GM10847 (cell line): ENCODE measurements around the gene MPND.

Experiments
- POLR2A ChIP-seq: IDR thresholded peaks from 2 replicates; pipeline ENCODE4 v1.6.1; 2011; ENCODE audit not compliant: insufficient read length; ENCODE audit errors: extremely low read depth

MPND gene

GRCh38 chr19:4305659-4306058, 37.7 kb upstream of the MPND start:
- TF ChIP-seq POLR2A: no peak

- TF ChIP-seq POLR2A: no peak
Observed at GRCh38 chr19:4310247-4311121, 32.9 kb upstream of the MPND start.

- no peak for TF ChIP-seq POLR2A
Observed at GRCh38 chr19:4313847-4314490, 29.4 kb upstream of the MPND start.

GRCh38 chr19:4316956-4317355, 26.4 kb upstream of the MPND start:
- TF ChIP-seq POLR2A: no peak

- TF ChIP-seq POLR2A: no peak
Observed at GRCh38 chr19:4318460-4318859, 24.9 kb upstream of the MPND start.

GRCh38 chr19:4319067-4319718, 24.2 kb upstream of the MPND start:
- TF ChIP-seq POLR2A: no peak

GRCh38 chr19:4320419-4320818, 22.9 kb upstream of the MPND start:
- TF ChIP-seq POLR2A: no peak

- no peak for TF ChIP-seq POLR2A
Observed at GRCh38 chr19:4322942-4323665, 20.3 kb upstream of the MPND start.

- no peak for TF ChIP-seq POLR2A
Observed at GRCh38 chr19:4323692-4324091, 19.7 kb upstream of the MPND start.

GRCh38 chr19:4324228-4324627, 19.1 kb upstream of the MPND start:
- no peak for TF ChIP-seq POLR2A

GRCh38 chr19:4326215-4326836, 17.0 kb upstream of the MPND start:
- TF ChIP-seq POLR2A: no peak

GRCh38 chr19:4326837-4327251, 16.5 kb upstream of the MPND start:
- no peak for TF ChIP-seq POLR2A

- no peak for TF ChIP-seq POLR2A
Observed at GRCh38 chr19:4327252-4327876, 16.0 kb upstream of the MPND start.

GRCh38 chr19:4327877-4328242, 15.5 kb upstream of the MPND start:
- TF ChIP-seq POLR2A: no peak
